ENCODE data around the gene GFAP. TPM values are rescaled to one million over a fixed set of nuclear protein-coding genes. Genes with fewer than 3 reads are reported as not detected.

GFAP gene
- total RNA-seq, 3 donors from 2014 or later (not counting 1 experiment from before 2014, with no cell fraction given): not detected

DNA sequence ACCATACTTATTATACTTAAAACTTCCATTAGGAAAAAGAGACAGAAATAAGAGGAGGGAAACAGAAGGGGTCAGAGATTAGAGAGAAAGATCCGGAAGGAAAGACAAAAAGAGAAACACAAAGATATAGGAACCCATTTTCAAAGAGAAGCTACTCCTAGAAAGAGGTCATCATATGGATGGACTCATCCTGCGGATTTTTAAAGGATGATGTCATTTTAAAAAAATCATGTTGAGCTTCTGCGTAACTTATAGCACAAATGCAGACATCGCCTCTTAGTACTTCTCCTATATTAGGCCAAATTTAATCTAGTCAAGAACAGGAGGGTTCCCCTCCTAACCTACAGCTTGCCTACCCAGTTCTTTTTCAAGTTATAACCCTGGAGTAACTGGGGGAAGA, 34.2 kb downstream of the GFAP start:
- ATAC-seq (no peak), DNase-seq (no peak)
- TF ChIP-seq, protein P1, sequence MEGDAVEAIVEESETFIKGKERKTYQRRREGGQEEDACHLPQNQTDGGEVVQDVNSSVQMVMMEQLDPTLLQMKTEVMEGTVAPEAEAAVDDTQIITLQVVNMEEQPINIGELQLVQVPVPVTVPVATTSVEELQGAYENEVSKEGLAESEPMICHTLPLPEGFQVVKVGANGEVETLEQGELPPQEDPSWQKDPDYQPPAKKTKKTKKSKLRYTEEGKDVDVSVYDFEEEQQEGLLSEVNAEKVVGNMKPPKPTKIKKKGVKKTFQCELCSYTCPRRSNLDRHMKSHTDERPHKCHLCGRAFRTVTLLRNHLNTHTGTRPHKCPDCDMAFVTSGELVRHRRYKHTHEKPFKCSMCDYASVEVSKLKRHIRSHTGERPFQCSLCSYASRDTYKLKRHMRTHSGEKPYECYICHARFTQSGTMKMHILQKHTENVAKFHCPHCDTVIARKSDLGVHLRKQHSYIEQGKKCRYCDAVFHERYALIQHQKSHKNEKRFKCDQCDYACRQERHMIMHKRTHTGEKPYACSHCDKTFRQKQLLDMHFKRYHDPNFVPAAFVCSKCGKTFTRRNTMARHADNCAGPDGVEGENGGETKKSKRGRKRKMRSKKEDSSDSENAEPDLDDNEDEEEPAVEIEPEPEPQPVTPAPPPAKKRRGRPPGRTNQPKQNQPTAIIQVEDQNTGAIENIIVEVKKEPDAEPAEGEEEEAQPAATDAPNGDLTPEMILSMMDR (IDR thresholded peaks at IDR 0.05): no peak
- peaks cover 0 to 6% of the 10 kb centered on the region in 2 donors for H3K4me1 Mint-ChIP-seq
- no peaks in the 10 kb centered on the region for H3K4me1 ChIP-seq (ENCODE audit: control insufficient read depth, insufficient read depth, low read length)
- H3K27ac Mint-ChIP-seq: no peak overlapping the region
- H3K36me3 Mint-ChIP-seq: peaks cover 36% of the 10 kb centered on the region
- peaks cover 85% of the 10 kb centered on the region for H3K36me3 ChIP-seq (ENCODE audit: control insufficient read depth, insufficient read depth, low read length)
- no peaks in the 10 kb centered on the region for H3K9me3 Mint-ChIP-seq
- no peak overlapping the region for H3K4me3 ChIP-seq (ENCODE audit: low read length)
- 95% methylated on average over 3 of the region's 4 CpGs for WGBS (ENCODE audit: insufficient coverage)
- no peaks in the 10 kb centered on the region for H3K9me3 ChIP-seq (ENCODE audit: control insufficient read depth, insufficient read depth, low read length)
- no peaks in the 10 kb centered on the region for H3K27me3 Mint-ChIP-seq (ENCODE audit: low read depth in 2 of 2)
- H3K4me3 Mint-ChIP-seq: no peak overlapping the region
- H3K27me3 ChIP-seq (ENCODE audit: control insufficient read depth, insufficient read depth, low read length): no peaks in the 10 kb centered on the region
- no peak overlapping the region for H3K27ac ChIP-seq (ENCODE audit: low read length)
- intact Hi-C loops (cut with micrococcal nuclease): no loop called here

DNA sequence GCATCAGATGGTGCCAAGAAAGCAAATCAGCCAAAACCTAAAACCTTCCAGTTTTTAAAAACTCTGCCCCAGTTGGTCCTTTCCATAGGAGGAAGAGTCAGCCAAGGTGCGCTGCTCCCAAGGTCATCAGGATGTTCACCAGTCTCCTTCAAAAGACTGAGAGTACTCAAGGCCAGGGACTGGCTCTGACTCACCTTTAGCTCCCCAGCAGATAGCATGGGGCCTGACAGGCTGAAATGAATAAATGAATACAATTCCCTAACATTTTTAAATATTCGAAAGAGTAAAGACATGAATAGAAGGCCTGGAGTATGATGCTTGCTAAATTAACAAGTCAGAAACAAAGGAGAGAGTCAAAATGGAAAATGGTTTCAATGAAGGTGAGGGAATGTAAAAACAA, 35.2 kb downstream of the GFAP start:
- TF ChIP-seq, protein P1 (IDR thresholded peaks at IDR 0.05): no peak
- ATAC-seq: no peak
- intact Hi-C loops (cut with micrococcal nuclease): no loop called here
- H3K4me3 Mint-ChIP-seq: no peak overlapping the region
- no peak for DNase-seq
- Histone ChIP-seq H3K4me1 (ENCODE audit: control insufficient read depth, insufficient read depth, low read length) (no peaks in the 10 kb centered on the region), H3K4me3 (ENCODE audit: low read length) (no peak overlapping the region), H3K9me3 (ENCODE audit: control insufficient read depth, insufficient read depth, low read length) (no peaks in the 10 kb centered on the region), H3K27ac (ENCODE audit: low read length) (no peak overlapping the region), H3K27me3 (ENCODE audit: control insufficient read depth, insufficient read depth, low read length) (no peaks in the 10 kb centered on the region), H3K36me3 (ENCODE audit: control insufficient read depth, insufficient read depth, low read length) (peaks cover 81% of the 10 kb centered on the region)
- H3K4me1 Mint-ChIP-seq: peaks cover 0 to 6% of the 10 kb centered on the region in 2 donors
- 91% methylated on average over 2 of the region's 2 CpGs for WGBS (ENCODE audit: insufficient coverage)
- H3K9me3 Mint-ChIP-seq: no peaks in the 10 kb centered on the region
- no peak overlapping the region for H3K27ac Mint-ChIP-seq
- H3K27me3 Mint-ChIP-seq (ENCODE audit: low read depth in 2 of 2): no peaks in the 10 kb centered on the region
- peaks cover 36% of the 10 kb centered on the region for H3K36me3 Mint-ChIP-seq

DNA sequence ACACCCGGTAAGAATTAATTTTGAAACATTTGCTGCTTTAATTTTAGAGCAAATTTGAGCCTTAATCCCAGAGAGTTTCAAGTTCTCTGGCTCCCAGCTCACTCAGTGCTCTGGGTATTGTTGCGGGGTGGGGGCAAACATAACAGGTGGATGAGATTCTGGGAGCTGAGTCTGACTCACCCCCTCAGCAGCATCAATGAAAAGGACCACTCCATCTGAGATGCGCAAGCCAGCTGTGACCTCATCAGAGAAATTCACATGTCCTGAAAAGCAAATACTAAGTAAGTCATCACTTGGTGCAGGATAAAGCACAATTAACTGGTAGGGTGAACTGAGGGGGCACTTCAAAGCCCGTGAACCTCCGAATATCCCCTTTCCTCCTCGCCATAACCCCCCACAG, 35.9 kb downstream of the GFAP start:
- Histone ChIP-seq H3K4me3 (ENCODE audit: low read length) (no peak overlapping the region), H3K27ac (ENCODE audit: low read length) (no peak overlapping the region), H3K27me3 (ENCODE audit: control insufficient read depth, insufficient read depth, low read length) (no peaks in the 10 kb centered on the region), H3K9me3 (ENCODE audit: control insufficient read depth, insufficient read depth, low read length) (no peaks in the 10 kb centered on the region), H3K36me3 (ENCODE audit: control insufficient read depth, insufficient read depth, low read length) (peaks cover 80% of the 10 kb centered on the region), H3K4me1 (ENCODE audit: control insufficient read depth, insufficient read depth, low read length) (no peaks in the 10 kb centered on the region)
- DNase-seq: no peak
- intact Hi-C loops (cut with micrococcal nuclease): no loop called here
- Mint-ChIP-seq H3K36me3 (peaks cover 29% of the 10 kb centered on the region), H3K4me1 (peaks cover 0 to 6% of the 10 kb centered on the region in 2 donors), H3K27me3 (ENCODE audit: low read depth in 2 of 2) (no peaks in the 10 kb centered on the region), H3K9me3 (no peaks in the 10 kb centered on the region), H3K4me3 (no peak overlapping the region), H3K27ac (no peak overlapping the region)
- 91% methylated on average over 6 of the region's 6 CpGs for WGBS (ENCODE audit: insufficient coverage)
- ATAC-seq: no peak
- TF ChIP-seq, protein P1 (IDR thresholded peaks at IDR 0.05): no peak

DNA sequence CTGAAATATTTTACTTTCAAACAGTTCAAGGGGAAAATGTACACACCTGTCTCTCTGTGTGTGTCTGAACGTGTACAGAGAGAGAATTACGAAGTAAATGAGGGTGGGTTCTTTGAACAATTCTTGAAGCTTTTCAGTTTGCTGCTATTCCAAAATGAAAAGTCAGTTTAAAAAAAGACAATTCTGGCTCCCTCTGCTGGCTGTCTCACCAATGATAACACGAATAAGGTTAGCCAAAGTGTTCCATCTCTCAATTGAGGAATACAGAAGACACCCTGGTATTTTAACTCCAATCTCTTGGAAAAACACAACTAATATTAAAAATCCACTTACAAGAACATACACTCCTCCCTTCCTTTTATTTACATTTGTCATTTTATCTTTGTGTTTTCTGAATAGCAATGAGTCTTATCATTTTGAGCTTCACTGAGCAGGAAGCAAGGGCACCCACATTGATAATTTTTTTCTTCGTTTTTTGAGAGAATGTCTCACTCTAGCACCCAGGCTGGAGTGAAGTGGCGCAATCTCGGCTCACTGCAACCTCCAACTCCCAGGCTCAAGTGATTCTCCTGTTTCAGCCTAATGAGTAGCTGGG, 36.6 kb downstream of the GFAP start:
- no peak overlapping the region for H3K27ac Mint-ChIP-seq

More for the DNA sequence above, 36.6 kb downstream of the GFAP start:
- Histone ChIP-seq H3K9me3 (ENCODE audit: control insufficient read depth, insufficient read depth, low read length) (no peaks in the 10 kb centered on the region), H3K27ac (ENCODE audit: low read length) (no peak overlapping the region), H3K36me3 (ENCODE audit: control insufficient read depth, insufficient read depth, low read length) (peaks cover 79% of the 10 kb centered on the region), H3K4me3 (ENCODE audit: low read length) (no peak overlapping the region), H3K27me3 (ENCODE audit: control insufficient read depth, insufficient read depth, low read length) (no peaks in the 10 kb centered on the region), H3K4me1 (ENCODE audit: control insufficient read depth, insufficient read depth, low read length) (no peaks in the 10 kb centered on the region)
- peaks cover 0 to 6% of the 10 kb centered on the region in 2 donors for H3K4me1 Mint-ChIP-seq
- TF ChIP-seq, protein P1 (IDR thresholded peaks at IDR 0.05): peak; percentile 29
- ATAC-seq: no peak
- 66% methylated on average over 6 of the region's 6 CpGs for WGBS (ENCODE audit: insufficient coverage)
- H3K9me3 Mint-ChIP-seq: no peaks in the 10 kb centered on the region
- H3K4me3 Mint-ChIP-seq: no peak overlapping the region
- H3K27me3 Mint-ChIP-seq (ENCODE audit: low read depth in 2 of 2): no peaks in the 10 kb centered on the region
- peak in 1 of 2 donors; percentile 52 for DNase-seq
- H3K36me3 Mint-ChIP-seq: peaks cover 26% of the 10 kb centered on the region
- intact Hi-C loops (cut with micrococcal nuclease): no loop called here
